H1 (cell line): Measurements from ENCODE around the gene MUC4. TPM values are rescaled to one million over a fixed set of nuclear protein-coding genes. Genes with fewer than 3 reads are reported as not detected.

ENCODE experiments used
- CTCF ChIA-PET: fragments of 300-600 bp; sonication (Branson Sonifier 250); formaldehyde crosslinking; loops from one replicate; lab custom pipeline; 2021; ENCODE audit not compliant: partially characterized antibody; lab: Charles Lee
- POLR2A ChIA-PET: fragments of 300-600 bp; sonication (Branson Sonifier 250); formaldehyde crosslinking; loops from one replicate; lab custom pipeline; 2021; ENCODE audit warnings: inconsistent platforms; ENCODE audit not compliant: partially characterized antibody; lab: Charles Lee
- DNase-seq, 2 experiments: peaks; one replicate each; pipeline versions ENCODE4 v3.0.0 to v3.0.0-alpha.2; 2010 to 2022; ENCODE audit warnings: low spot score in 2 of 2, low read depth in 1 of 2, mixed read lengths in 1 of 2
- FAIRE-seq: peaks from 2 replicates; lab custom pipeline; 2011; peaks lifted over from hg19 to GRCh38; lab: Jason Lieb, UNC
- H2AFZ ChIP-seq: 2 replicates; pipeline ENCODE4 v1.8.1; 2012; ENCODE audit warnings: low read length, inconsistent platforms
- H2AK5ac ChIP-seq: 2 replicates; pipeline ENCODE4 v1.6.1; 2013; ENCODE audit warnings: low read depth, low read length
- H2BK120ac ChIP-seq: replicated peaks from 2 replicates; pipeline ENCODE3; 2013; ENCODE audit warnings: low read depth, low read length, inconsistent platforms
- H2BK12ac ChIP-seq: 2 replicates; pipeline ENCODE4 v1.6.1; 2013; ENCODE audit warnings: low read depth, low read length
- H2BK15ac ChIP-seq: 2 replicates; pipeline ENCODE4 v1.6.1; 2013; ENCODE audit warnings: low read length
- H2BK20ac ChIP-seq: 2 replicates; pipeline ENCODE4 v1.6.1; 2013; ENCODE audit warnings: low read length
- H2BK5ac ChIP-seq: 2 replicates; pipeline ENCODE4 v1.6.1; 2013; ENCODE audit warnings: low read depth, low read length
- H3K14ac ChIP-seq: 2 replicates; pipeline ENCODE4 v1.6.1; 2013; ENCODE audit warnings: inconsistent platforms; ENCODE audit not compliant: insufficient read length
- H3K18ac ChIP-seq: 2 replicates; pipeline ENCODE4 v1.6.1; 2013; ENCODE audit warnings: low read length; ENCODE audit errors: extremely low read depth
- H3K23ac ChIP-seq: 2 replicates; pipeline ENCODE4 v1.6.1; 2013; ENCODE audit warnings: inconsistent platforms; ENCODE audit not compliant: insufficient read length
- H3K23me2 ChIP-seq: 2 replicates; pipeline ENCODE4 v1.6.1; 2013; ENCODE audit warnings: low read depth, low read length
- H3K27ac ChIP-seq: 2 replicates; pipeline ENCODE4 v1.6.1; 2011; ENCODE audit warnings: low read depth, low read length, inconsistent platforms
- H3K27me3 ChIP-seq, 4 experiments: replicated peaks in 1 of 4; 1 replicate in 1 of 4; 2 replicates in 3 of 4; pipeline versions ENCODE4 v1.6.1 to v1.8.1; 2011 to 2013; ENCODE audit warnings: low read length in 3 of 4, mild to moderate bottlenecking in 3 of 4, inconsistent platforms in 2 of 4, mixed read lengths in 2 of 4, moderate library complexity in 1 of 4; ENCODE audit not compliant: control insufficient read depth in 3 of 4, insufficient read depth in 3 of 4; ENCODE audit errors: extremely low read depth in 1 of 4
- H3K36me3 ChIP-seq, 4 experiments: 2 replicates each; pipeline versions ENCODE4 v1.6.1 to v1.8.1; 2011 to 2013; ENCODE audit warnings: mild to moderate bottlenecking in 4 of 4, low read length in 3 of 4, moderate library complexity in 2 of 4, control low read depth in 1 of 4, inconsistent platforms in 1 of 4; ENCODE audit not compliant: insufficient read depth in 4 of 4, control insufficient read depth in 2 of 4
- H3K4ac ChIP-seq: replicated peaks from 2 replicates; pipeline ENCODE3; 2013; ENCODE audit warnings: low read length, low read depth, mixed read lengths, inconsistent platforms; ENCODE audit not compliant: insufficient read length
- H3K4me1 ChIP-seq, 4 experiments: replicated peaks in 1 of 4; 1 replicate in 1 of 4; 2 replicates in 3 of 4; pipeline versions ENCODE4 v1.6.1 to v1.8.1; 2011 to 2013; ENCODE audit warnings: low read length in 3 of 4, inconsistent platforms in 2 of 4, mixed read lengths in 1 of 4; ENCODE audit not compliant: insufficient read depth in 4 of 4, control insufficient read depth in 3 of 4
- H3K4me2 ChIP-seq, 2 experiments: 2 replicates each; pipeline versions ENCODE4 v1.6.1 to v1.8.1; 2011 to 2013; ENCODE audit warnings: low read depth in 2 of 2, low read length in 2 of 2, control low read depth in 1 of 2, inconsistent platforms in 1 of 2, mild to moderate bottlenecking in 1 of 2; ENCODE audit not compliant: insufficient read depth in 1 of 2
- H3K4me3 ChIP-seq, 4 experiments: fragments of 200-600, 300-600 bp in 1 of 4; sonication (generic), shearing (Covaris generic), sonication (Bioruptor Twin) in 1 of 4; 2 replicates each; pipeline versions ENCODE4 v1.5.1 to v1.8.1; 2011 to 2016; ENCODE audit warnings: low read length in 4 of 4, low read depth in 3 of 4, control low read depth in 2 of 4, inconsistent platforms in 2 of 4, mild to moderate bottlenecking in 2 of 4, mixed read lengths in 1 of 4, moderate library complexity in 1 of 4; ENCODE audit not compliant: insufficient read depth in 2 of 4; ENCODE audit errors: extremely low read depth in 1 of 4
- H3K56ac ChIP-seq: replicated peaks from 2 replicates; pipeline ENCODE3; 2013; ENCODE audit warnings: low read depth, mild to moderate bottlenecking, mixed read lengths, low read length, inconsistent platforms; ENCODE audit not compliant: insufficient read length
- H3K79me1 ChIP-seq: 2 replicates; pipeline ENCODE4 v1.6.1; 2013; ENCODE audit warnings: low read depth, low read length, control low read depth
- H3K79me2 ChIP-seq, 2 experiments: 2 replicates each; pipeline versions ENCODE4 v1.6.1 to v1.8.1; 2012 to 2013; ENCODE audit warnings: low read length in 2 of 2, mild to moderate bottlenecking in 2 of 2, inconsistent platforms in 1 of 2; ENCODE audit not compliant: insufficient read depth in 2 of 2, control insufficient read depth in 1 of 2
- H3K9ac ChIP-seq, 4 experiments: replicated peaks in 1 of 4; 1 replicate in 1 of 4; 2 replicates in 3 of 4; pipeline versions ENCODE4 v1.6.1 to v1.8.1; 2011 to 2013; ENCODE audit warnings: low read depth in 3 of 4, low read length in 3 of 4, control low read depth in 2 of 4, mild to moderate bottlenecking in 2 of 4, moderate library complexity in 2 of 4, inconsistent platforms in 1 of 4; ENCODE audit errors: extremely low read depth in 1 of 4
- H3K9me3 ChIP-seq, 2 experiments: 2 replicates each; pipeline versions ENCODE4 v1.6.1 to v1.8.1; 2012 to 2013; ENCODE audit warnings: mild to moderate bottlenecking in 2 of 2, moderate library complexity in 2 of 2, control low read depth in 1 of 2, inconsistent platforms in 1 of 2, low read depth in 1 of 2, low read length in 1 of 2, mixed read lengths in 1 of 2; ENCODE audit not compliant: insufficient read depth in 2 of 2
- H4K20me1 ChIP-seq, 2 experiments: replicated peaks in 1 of 2; 2 replicates each; pipeline versions ENCODE3 to v1.8.1; 2011 to 2013; ENCODE audit warnings: inconsistent platforms in 2 of 2, low read length in 2 of 2, mild to moderate bottlenecking in 1 of 2; ENCODE audit not compliant: insufficient read depth in 2 of 2, control insufficient read depth in 1 of 2
- H4K5ac ChIP-seq: 2 replicates; pipeline ENCODE4 v1.6.1; 2013; ENCODE audit warnings: low read length, low read depth, mixed read lengths, inconsistent platforms; ENCODE audit not compliant: insufficient read length
- H4K8ac ChIP-seq: 2 replicates; pipeline ENCODE4 v1.8.0; 2013; ENCODE audit warnings: mild to moderate bottlenecking, moderate library complexity, low read length, inconsistent platforms; ENCODE audit not compliant: insufficient read depth; ENCODE audit errors: extremely low read depth
- H4K91ac ChIP-seq: replicated peaks from 2 replicates; pipeline ENCODE3; 2013; ENCODE audit warnings: low read length, mixed read lengths, inconsistent platforms; ENCODE audit not compliant: insufficient read length
- ASH2L ChIP-seq: fragments of 200-600, 300-600 bp; sonication (generic); IDR thresholded peaks from one replicate; pipeline ENCODE4 v1.7.1; 2017; ENCODE audit warnings: low read length
- CREB1 ChIP-seq: IDR thresholded peaks from 2 replicates; pipeline ENCODE4 v1.6.1; 2012; ENCODE audit warnings: inconsistent platforms
- KDM1A ChIP-seq: fragments of 200-600, 300-600 bp; sonication (generic); IDR thresholded peaks from 2 replicates; pipeline ENCODE4 v1.7.1; 2016; ENCODE audit warnings: mild to moderate bottlenecking, low read length, borderline replicate concordance
- WGBS, 2 experiments: shearing (Covaris generic) in 1 of 2; methylation state at CpG; one replicate each; pipeline versions ENCODE4 v1.1.6 to v1.1.7; 2013 to 2015; ENCODE audit warnings: low lambda C conversion rate in 2 of 2, mixed read lengths in 2 of 2, inconsistent platforms in 1 of 2, low coverage in 1 of 2, missing lambda C conversion rate in 1 of 2; ENCODE audit not compliant: insufficient replicate concordance in 2 of 2, insufficient coverage in 1 of 2, insufficient read length in 1 of 2; ENCODE audit errors: extremely low coverage in 1 of 2, missing lambda C conversion rate in 1 of 2; 5-methylcytosine and 5-hydroxymethylcytosine counted together
- polyA plus RNA-seq, 7 experiments: library from polyadenylated mRNA; depleted of rRNA in 3 of 7; stranded (reverse) in 5 of 7; unstranded in 2 of 7; fragments of >200 nt in 5 of 7; fragments of 200-250 nt in 2 of 7; gene quantifications; 1 replicate in 5 of 7; 2 replicates in 1 of 7; 4 replicates in 1 of 7; pipeline versions ENCODE4 v1.2.1 to v1.2.3, GENCODE V29; 2011 to 2013; ENCODE audit warnings: missing spikeins in 2 of 7, mixed read lengths in 2 of 7
- total RNA-seq: library from RNA; stranded (reverse); fragmentation: NEBNext Ultra II Directional; extraction: Animal tissue kit (Norgen Biotek cat#: 25700); gene quantifications from 2 replicates; pipeline ENCODE4 v1.2.1, GENCODE V29; 2021

MUC4 gene
- total and polyA plus RNA-seq, 2 of the 8 experiments (the other 6 are each of a cell fraction or from before 2014, with no cell fraction given), result 0.89 to 2.0 TPM

DNA sequence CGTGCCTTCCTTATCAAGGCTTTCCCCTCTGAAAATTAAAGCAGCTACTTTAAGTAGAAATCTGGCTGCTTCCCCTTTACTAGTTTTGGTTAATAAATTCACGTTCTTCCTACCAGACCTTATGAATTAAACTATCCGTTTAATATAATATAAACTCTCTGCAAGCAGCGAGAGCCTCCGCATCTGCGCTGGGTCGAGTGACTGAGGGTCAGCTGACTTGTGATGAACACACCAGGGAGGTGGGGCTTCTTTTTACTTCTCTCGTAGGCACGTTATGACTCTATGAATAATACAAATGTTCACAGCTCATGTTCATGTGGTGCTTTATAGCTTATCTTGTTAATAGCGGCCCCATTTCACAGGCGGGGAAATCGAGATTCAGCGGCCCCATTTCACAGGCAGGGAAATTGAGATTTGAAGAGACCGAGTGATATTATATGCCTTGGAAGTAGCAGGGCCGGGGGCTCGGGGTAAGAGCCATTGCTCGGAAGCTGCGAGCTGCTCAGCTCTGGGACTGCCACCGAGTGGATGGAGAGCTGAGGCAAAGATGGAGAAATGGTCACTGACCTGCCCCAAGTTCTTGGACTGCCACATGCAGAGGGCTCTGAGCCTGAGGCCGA is 8.3 kb downstream of the MUC4 start:
- Histone ChIP-seq H3K79me2 (no peaks in the 10 kb centered on the region), H3K23me2 (no peaks in the 10 kb centered on the region), H4K5ac (no peak overlapping the region), H3K4ac (no peak overlapping the region), H3K27me3 (no peaks in the 10 kb centered on the region; a peak in 1 of 7 replicates), H3K14ac (no peak overlapping the region), H3K36me3 (no peaks in the 10 kb centered on the region), H2AFZ (no peak overlapping the region), H2AK5ac (peak overlapping the region; percentile 97), H3K9me3 (no peaks in the 10 kb centered on the region), H2BK120ac (no peak overlapping the region), H4K20me1 (no peaks in the 10 kb centered on the region), H3K23ac (no peak overlapping the region), H3K79me1 (no peaks in the 10 kb centered on the region)
- no peak for FAIRE-seq
- ChIA-PET CTCF (interaction anchor here (0.7 to 13.5 kb wide), 4 partner anchors 14 to 49 kb away, joined by 3 to 116 read pairs (median 4); no protein-coding TSS in a partner anchor), POLR2A (interaction anchor here (1.9 kb wide), 1 partner anchor 10 kb away, joined by 6 read pairs; no protein-coding TSS in a partner anchor)
- no peak for TF ChIP-seq ASH2L
- no peak for TF ChIP-seq CREB1
- TF ChIP-seq KDM1A, result 0 out of 2 replicates have a peak, but pooled peaks have one; percentile 48
- TF ChIP-seq, all 59 proteins: peak for 1
- Histone ChIP-seq H3K56ac (no peak overlapping the region), H2BK20ac (0 out of 2 replicates have a peak overlapping the region, but pooled peaks have one; percentile 21), H3K4me3 (no peak overlapping the region), H2BK15ac (peak overlapping the region; percentile 8), H3K4me1 (peaks cover 9 to 32% (median 21%) of the 10 kb centered on the region in 4 experiments), H2BK5ac (0 out of 2 replicates have a peak overlapping the region, but pooled peaks have one; percentile 77), H3K18ac (no peak overlapping the region), H3K4me2 (no peak overlapping the region), H3K9ac (no peak overlapping the region), H4K91ac (peak overlapping the region; percentile 72), H4K8ac (no peak overlapping the region; the same call in 1 of the 2 replicates), H3K27ac (no peak overlapping the region), H2BK12ac (peak overlapping the region; percentile 100)
- 86% methylated on average over 20 of the region's 20 CpGs; no CpG with 5 or more reads in 1 of the 2 experiments for WGBS, 2 experiments
- no peak for DNase-seq
